Measurements from ENCODE around the gene KREMEN1.

DNA sequence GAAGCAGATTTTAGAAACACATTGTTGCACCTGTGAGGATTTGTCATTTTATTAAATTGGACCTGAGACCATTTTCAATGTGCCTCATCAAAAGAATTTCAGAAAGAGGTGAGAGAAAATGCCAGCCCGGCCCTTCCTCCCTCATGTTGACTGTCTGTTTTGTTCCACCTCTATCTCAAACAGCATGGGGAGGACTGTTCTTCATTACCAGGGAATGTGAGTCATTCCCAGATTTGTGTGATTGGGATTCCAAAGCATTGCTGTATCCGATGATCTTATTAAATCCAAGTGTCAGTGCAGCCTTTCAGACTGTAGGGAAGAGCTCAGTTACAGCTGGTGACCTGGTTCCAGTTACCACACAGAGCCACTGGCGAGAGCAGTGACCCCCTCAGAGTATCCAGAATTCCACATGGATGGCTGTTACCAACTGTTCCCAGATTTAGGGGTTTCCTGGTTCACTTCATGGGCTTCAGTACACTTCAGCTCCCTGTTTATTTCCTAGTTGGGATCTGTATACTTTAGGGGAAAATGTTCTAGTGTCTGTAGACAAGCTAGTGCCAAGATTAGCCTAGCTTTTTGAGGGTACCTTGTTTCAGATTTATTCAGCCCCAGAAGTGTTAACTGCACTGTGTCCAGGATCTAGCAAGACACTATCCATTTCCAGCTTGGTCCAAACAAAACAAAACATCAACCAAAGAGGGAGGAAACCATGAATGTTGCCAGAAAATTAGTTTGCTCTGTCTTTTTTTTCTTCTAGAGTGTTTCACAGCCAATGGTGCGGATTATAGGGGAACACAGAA lies 20.9 kb downstream of the KREMEN1 start:
- TF ChIP-seq GATA3 (IDR thresholded peaks at IDR 0.05; ENCODE audit: low read depth, low read length) (no peak), GATA2 (IDR thresholded peaks at IDR 0.05; ENCODE audit: low read depth, low read length) (peak; percentile 23; the same call in 1 of the 2 replicates)

All from SH-SY5Y (cell line).